GM18907 (cell line): ENCODE data around the gene BPHL.
A peak's percentile ranks its signal among the peaks of the same experiment; 100 is the strongest.
"Not testable (repeated sequence)": the region's sequence is repeated elsewhere in the genome, so short reads cannot be mapped to it uniquely, and the experiment has no call there.

ENCODE experiments used
- ATAC-seq: cut with Tn5 transposase; IDR thresholded peaks from one replicate; pipeline ENCODE4 v1.9.1; 2021; ENCODE audit warnings: mild to moderate bottlenecking, moderate library complexity; ENCODE audit not compliant: unreplicated experiment

The BPHL gene

GRCh38 chr6:3118353-3119039 lies at the start of gene BPHL:
Gene BPHL, plus strand, starts transcription at chr6:3118711. Its CDS starts 30 bp downstream, at chr6:3118741.
- ATAC-seq, result peak; percentile 92

GRCh38 chr6:3071568-3071967 lies 46.9 kb upstream of the BPHL start:
- no peak for ATAC-seq

- ATAC-seq, result no peak
Measured at GRCh38 chr6:3072798-3073197, 45.7 kb upstream of the BPHL start.

- no peak for ATAC-seq
Measured at GRCh38 chr6:3073382-3073781, 45.1 kb upstream of the BPHL start.

GRCh38 chr6:3075772-3076113 lies 42.8 kb upstream of the BPHL start:
- ATAC-seq, result no peak

- no peak for ATAC-seq
Measured at GRCh38 chr6:3076320-3076719, 42.2 kb upstream of the BPHL start.

GRCh38 chr6:3077430-3077829 lies 41.1 kb upstream of the BPHL start:
- no peak for ATAC-seq

- ATAC-seq, result not testable (repeated sequence)
Measured at GRCh38 chr6:3078952-3079351, 39.6 kb upstream of the BPHL start.

GRCh38 chr6:3079682-3080081 lies 38.8 kb upstream of the BPHL start:
- no peak for ATAC-seq

- ATAC-seq, result no peak
Measured at GRCh38 chr6:3081960-3082359, 36.6 kb upstream of the BPHL start.

- no peak for ATAC-seq
Measured at GRCh38 chr6:3085074-3085473, 33.4 kb upstream of the BPHL start.

GRCh38 chr6:3086282-3086946 lies 32.1 kb upstream of the BPHL start:
- ATAC-seq, result no peak

- no peak for ATAC-seq
Measured at GRCh38 chr6:3088446-3088845, 30.1 kb upstream of the BPHL start.

GRCh38 chr6:3088968-3089367 lies 29.5 kb upstream of the BPHL start:
- no peak for ATAC-seq

- ATAC-seq, result no peak
Measured at GRCh38 chr6:3090013-3090412, 28.5 kb upstream of the BPHL start.

- no peak for ATAC-seq
Measured at GRCh38 chr6:3094815-3095214, 23.7 kb upstream of the BPHL start.

GRCh38 chr6:3102875-3103274 lies 15.6 kb upstream of the BPHL start:
- no peak for ATAC-seq

GRCh38 chr6:3108746-3109414 lies 9.6 kb upstream of the BPHL start:
- ATAC-seq, result no peak

- ATAC-seq, result no peak
Measured at GRCh38 chr6:3109761-3110160, 8.8 kb upstream of the BPHL start.

- no peak for ATAC-seq
Measured at GRCh38 chr6:3114377-3114776, 4.1 kb upstream of the BPHL start.

- no peak for ATAC-seq
Measured at GRCh38 chr6:3117912-3118352, 579 bp upstream of the BPHL start.

- peak; percentile 35 for ATAC-seq
Measured at GRCh38 chr6:3119040-3119723, 671 bp downstream of the BPHL start.
